Measurements from ENCODE around the gene GPR137. TPM values are rescaled to one million over a fixed set of nuclear protein-coding genes. Genes with fewer than 3 reads are reported as not detected.

The GPR137 gene
- total RNA-seq, 6 experiments from 2014 or later: 13.0 to 21.9 (median 17.8) TPM

DNA sequence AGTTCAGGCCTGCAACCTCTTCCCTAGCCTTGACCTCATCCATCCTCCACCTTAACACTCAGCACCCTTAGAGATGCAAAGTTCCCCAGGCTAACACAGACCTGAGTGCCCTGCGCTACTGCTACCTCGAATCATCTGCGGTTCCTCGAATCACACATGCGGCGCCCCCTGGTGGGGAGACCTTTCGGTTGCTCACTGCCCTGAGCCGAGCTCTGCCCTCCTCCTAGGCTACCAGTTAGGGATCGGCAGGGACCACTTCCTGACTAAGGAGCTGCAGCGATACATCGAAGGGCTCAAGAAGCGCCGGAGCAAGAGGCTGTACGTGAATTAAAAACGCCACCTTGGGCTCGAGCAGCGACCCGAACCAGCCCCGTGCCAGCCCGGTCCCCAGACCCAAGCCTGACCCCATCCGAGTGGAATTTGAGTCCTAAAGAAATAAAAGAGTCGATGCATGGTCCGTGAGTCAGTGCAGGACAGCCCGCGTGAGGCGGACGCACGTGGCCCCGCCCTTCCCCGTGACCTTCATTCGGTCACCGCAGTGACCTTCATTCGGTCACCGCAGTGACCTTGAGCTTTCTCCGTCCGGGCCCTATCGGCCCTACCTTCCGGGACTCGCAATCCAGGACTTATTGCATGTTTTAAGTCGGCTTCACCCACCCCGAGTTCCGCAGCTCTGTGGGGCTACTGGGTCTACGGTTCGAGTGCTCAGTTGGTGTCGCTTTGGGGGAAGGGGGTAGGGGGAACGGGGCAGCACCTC is 18.8 kb downstream of the GPR137 start:
- peak; percentile 93 to 95 (median 94) for DNase-seq
- 0% methylated on average over 5 of the region's 46 CpGs for WGBS (ENCODE audit: insufficient coverage, low coverage, low lambda C conversion rate, missing lambda C conversion rate)
- peak overlapping the region; percentile 88 to 99 (median 97) for H3K27ac ChIP-seq
- peak; percentile 38 to 46 (median 43) for ATAC-seq
- peaks cover 0 to 9% of the 10 kb centered on the region in 2 donors for H3K27me3 ChIP-seq
- H3K4me3 ChIP-seq: peak overlapping the region; percentile 47 to 77 (median 68)
- TF ChIP-seq, protein P1, sequence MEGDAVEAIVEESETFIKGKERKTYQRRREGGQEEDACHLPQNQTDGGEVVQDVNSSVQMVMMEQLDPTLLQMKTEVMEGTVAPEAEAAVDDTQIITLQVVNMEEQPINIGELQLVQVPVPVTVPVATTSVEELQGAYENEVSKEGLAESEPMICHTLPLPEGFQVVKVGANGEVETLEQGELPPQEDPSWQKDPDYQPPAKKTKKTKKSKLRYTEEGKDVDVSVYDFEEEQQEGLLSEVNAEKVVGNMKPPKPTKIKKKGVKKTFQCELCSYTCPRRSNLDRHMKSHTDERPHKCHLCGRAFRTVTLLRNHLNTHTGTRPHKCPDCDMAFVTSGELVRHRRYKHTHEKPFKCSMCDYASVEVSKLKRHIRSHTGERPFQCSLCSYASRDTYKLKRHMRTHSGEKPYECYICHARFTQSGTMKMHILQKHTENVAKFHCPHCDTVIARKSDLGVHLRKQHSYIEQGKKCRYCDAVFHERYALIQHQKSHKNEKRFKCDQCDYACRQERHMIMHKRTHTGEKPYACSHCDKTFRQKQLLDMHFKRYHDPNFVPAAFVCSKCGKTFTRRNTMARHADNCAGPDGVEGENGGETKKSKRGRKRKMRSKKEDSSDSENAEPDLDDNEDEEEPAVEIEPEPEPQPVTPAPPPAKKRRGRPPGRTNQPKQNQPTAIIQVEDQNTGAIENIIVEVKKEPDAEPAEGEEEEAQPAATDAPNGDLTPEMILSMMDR (IDR thresholded peaks at IDR 0.05): peak; percentile 82 to 91 (median 90)
- peak; percentile 17 for TF ChIP-seq POLR2A (IDR thresholded peaks at IDR 0.05)
- H3K4me1 ChIP-seq: peaks cover 0 to 39% (median 13%) of the 10 kb centered on the region in 4 donors
- intact Hi-C loops (cut with DNase I): no loop called here
- no peaks in the 10 kb centered on the region for H3K9me3 ChIP-seq
- H3K36me3 ChIP-seq: no peaks in the 10 kb centered on the region

GRCh38 chr11:64305075-64305690 is 19.5 kb downstream of the GPR137 start, which contains the start of gene ESRRA:
Gene ESRRA (plus strand): TSS chr11:64305524. CDS start chr11:64307180, 1,656 bp downstream.
- WGBS (ENCODE audit: insufficient coverage, low coverage, low lambda C conversion rate, missing lambda C conversion rate): 0% methylated on average over 28 of the region's 81 CpGs
- Histone ChIP-seq H3K4me3 (peak within 1 kb of the TSS; percentile 77 to 81 (median 77)), H3K9me3 (no peaks in the 10 kb centered on the region), H3K4me1 (peaks cover 0 to 38% (median 10%) of the 10 kb centered on the region in 4 donors), H3K27ac (peak within 1 kb of the TSS; percentile 88 to 99 (median 97)), H3K27me3 (peaks cover 0 to 3% of the 10 kb centered on the region in 2 donors), H3K36me3 (no peaks in the 10 kb centered on the region)
- TF ChIP-seq, protein P1 (IDR thresholded peaks at IDR 0.05): no peak
- peak; percentile 82 for TF ChIP-seq POLR2A (IDR thresholded peaks at IDR 0.05)
- DNase-seq: peak; percentile 100
- intact Hi-C loops (cut with DNase I): no loop called here
- ATAC-seq: peak; percentile 73 to 88 (median 78)

DNA sequence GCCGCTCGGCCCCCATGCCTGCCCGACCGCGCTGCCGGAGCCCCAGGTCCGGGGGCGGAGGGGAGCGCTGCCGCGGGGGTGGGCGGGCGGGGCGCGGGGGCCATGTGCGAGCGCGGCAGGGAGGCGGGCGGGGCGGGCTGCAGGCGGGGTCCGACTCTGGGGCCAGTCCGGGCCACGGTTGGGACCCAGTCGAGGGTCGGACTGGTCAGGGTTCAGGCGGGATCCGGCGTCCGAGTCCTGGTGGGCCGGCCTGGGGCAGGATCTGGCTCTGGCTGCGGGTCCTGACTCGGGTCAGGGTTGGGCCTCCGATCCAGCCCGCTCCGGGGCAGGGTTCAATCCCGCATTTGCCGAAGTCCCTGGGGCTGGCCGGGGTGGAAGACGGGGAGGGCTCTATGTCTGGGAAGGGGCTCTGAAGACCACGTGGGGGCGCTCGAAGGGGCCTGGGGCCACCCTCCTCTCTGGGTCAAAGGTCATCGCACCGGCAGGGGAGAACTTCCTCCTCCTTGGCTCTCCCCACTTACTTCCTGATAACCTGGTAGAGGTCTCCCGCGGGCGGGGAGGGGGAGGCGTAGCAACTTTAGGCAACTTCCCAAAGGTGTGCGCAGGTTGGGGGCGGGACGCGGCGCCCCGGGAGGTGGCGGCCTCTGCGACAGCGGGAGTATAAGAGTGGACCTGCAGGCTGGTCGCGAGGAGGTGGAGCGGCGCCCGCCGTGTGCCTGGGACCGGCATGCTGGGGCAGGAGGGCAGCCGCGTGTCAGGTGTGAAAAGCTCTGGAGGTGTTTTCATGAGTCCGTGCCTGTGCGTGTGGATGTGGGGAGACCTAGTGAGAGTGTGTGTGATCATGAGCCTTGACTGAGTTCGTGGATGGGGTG is 20.3 kb downstream of the GPR137 start:
- Histone ChIP-seq H3K9me3 (no peaks in the 10 kb centered on the region), H3K27me3 (no peaks in the 10 kb centered on the region), H3K4me3 (peak overlapping the region; percentile 77 to 81 (median 77)), H3K27ac (peak overlapping the region; percentile 78 to 97 (median 83)), H3K36me3 (no peaks in the 10 kb centered on the region), H3K4me1 (peaks cover 0 to 36% (median 7%) of the 10 kb centered on the region in 4 donors)
- peak; percentile 31 to 38 (median 36) for ATAC-seq
- WGBS (ENCODE audit: insufficient coverage, low coverage, low lambda C conversion rate, missing lambda C conversion rate): 2% methylated on average over 10 of the region's 71 CpGs
- intact Hi-C loops (cut with DNase I): no loop called here
- TF ChIP-seq, protein P1 (IDR thresholded peaks at IDR 0.05): peak; percentile 13 to 37 (median 20)
- peak; percentile 84 for TF ChIP-seq POLR2A (IDR thresholded peaks at IDR 0.05)
- peak; percentile 86 to 92 (median 91) for DNase-seq

DNA sequence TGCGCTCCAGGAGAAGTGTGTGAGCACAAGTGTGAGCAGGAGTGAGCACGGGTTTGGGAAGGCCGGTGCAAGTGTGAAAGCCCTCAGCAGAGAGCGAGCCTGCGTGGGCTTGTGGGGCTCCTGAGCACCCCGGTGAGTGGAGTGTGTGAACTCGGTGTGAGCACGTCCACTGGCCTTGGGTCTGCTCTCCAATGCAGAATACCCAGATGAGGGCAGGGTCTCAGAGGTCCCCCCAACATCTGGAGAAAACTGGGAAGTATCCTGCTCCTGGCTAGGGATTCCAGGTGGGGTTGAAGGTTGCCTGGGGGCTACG is 20.9 kb downstream of the GPR137 start:
- intact Hi-C loops (cut with DNase I): no loop called here
- Histone ChIP-seq H3K36me3 (no peaks in the 10 kb centered on the region), H3K4me3 (peak overlapping the region; percentile 77 to 81 (median 77)), H3K27ac (peak overlapping the region; percentile 78 to 97 (median 83)), H3K9me3 (no peaks in the 10 kb centered on the region), H3K27me3 (no peaks in the 10 kb centered on the region), H3K4me1 (peaks cover 0 to 36% (median 7%) of the 10 kb centered on the region in 4 donors)
- no peak for ATAC-seq
- TF ChIP-seq, protein P1 (IDR thresholded peaks at IDR 0.05): no peak
- no peak for TF ChIP-seq POLR2A (IDR thresholded peaks at IDR 0.05)
- DNase-seq: no peak
- 8% methylated on average over 5 of the region's 9 CpGs for WGBS (ENCODE audit: insufficient coverage, low coverage, low lambda C conversion rate, missing lambda C conversion rate)

Data from right lobe of liver (tissue), 6 donors.